Occipital lobe (tissue), 2 donors: ENCODE data around the gene ENTREP3. TPM values are rescaled to one million over a fixed set of nuclear protein-coding genes. Genes with fewer than 3 reads are reported as not detected.
"Not testable (repeated sequence)": the region's sequence is repeated elsewhere in the genome, so short reads cannot be mapped to it uniquely, and the experiment has no call there.

Source experiments
- DNase-seq: peaks from one replicate; lab custom pipeline; 2025; lab: John Stamatoyannopoulos, UW
- total RNA-seq: library from RNA; depleted of rRNA; stranded (reverse); fragments of >200 nt; gene quantifications from one replicate; pipeline ENCODE4 v1.2.3, GENCODE V29; 2014

The ENTREP3 gene, protein sequence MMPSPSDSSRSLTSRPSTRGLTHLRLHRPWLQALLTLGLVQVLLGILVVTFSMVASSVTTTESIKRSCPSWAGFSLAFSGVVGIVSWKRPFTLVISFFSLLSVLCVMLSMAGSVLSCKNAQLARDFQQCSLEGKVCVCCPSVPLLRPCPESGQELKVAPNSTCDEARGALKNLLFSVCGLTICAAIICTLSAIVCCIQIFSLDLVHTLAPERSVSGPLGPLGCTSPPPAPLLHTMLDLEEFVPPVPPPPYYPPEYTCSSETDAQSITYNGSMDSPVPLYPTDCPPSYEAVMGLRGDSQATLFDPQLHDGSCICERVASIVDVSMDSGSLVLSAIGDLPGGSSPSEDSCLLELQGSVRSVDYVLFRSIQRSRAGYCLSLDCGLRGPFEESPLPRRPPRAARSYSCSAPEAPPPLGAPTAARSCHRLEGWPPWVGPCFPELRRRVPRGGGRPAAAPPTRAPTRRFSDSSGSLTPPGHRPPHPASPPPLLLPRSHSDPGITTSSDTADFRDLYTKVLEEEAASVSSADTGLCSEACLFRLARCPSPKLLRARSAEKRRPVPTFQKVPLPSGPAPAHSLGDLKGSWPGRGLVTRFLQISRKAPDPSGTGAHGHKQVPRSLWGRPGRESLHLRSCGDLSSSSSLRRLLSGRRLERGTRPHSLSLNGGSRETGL
- 3.7 TPM for total RNA-seq

DNA sequence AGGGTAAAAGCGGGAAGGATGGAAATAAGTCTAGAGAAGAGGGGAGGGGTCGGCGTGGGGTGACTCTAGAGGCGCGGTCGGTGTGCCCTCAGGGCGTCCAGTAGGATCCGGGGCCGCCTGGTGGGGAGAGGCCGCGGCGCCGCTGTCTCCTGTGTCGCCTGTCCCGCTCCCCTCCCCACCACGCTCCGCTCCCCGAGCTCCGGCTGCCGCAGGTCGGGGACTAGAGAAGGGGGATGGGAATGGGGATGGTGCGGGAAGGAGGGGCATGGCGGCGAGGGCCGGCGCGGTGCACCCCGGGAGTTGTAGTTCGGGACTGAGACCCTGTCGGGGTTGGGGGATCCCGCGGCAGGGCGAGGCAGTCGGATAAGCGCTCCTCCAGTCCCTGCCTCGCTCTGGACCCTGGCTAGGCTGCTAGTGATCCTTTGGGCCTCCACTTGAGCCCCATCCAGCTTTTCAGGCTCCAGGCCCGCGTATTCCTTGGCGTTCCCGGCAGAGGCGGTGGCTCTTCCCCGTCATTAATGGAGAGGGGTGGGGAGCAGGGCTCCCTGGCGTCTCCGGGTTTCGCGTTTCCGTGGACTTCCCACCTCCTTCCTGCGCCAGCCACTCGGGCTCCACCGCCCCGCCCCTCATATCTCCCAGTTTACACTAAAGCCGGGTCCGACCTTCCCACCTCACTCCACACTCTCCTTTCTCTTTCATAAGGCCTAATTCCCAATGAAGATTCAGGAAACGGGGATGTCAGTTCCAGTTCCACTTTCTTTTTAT is at the start of gene ENTREP3:
TSS of gene ENTREP3 (minus strand) at position 241 of the 765 bp plus-strand sequence. CDS start 606 bp downstream, outside the sequence.
- DNase-seq = peak; percentile 82

DNA sequence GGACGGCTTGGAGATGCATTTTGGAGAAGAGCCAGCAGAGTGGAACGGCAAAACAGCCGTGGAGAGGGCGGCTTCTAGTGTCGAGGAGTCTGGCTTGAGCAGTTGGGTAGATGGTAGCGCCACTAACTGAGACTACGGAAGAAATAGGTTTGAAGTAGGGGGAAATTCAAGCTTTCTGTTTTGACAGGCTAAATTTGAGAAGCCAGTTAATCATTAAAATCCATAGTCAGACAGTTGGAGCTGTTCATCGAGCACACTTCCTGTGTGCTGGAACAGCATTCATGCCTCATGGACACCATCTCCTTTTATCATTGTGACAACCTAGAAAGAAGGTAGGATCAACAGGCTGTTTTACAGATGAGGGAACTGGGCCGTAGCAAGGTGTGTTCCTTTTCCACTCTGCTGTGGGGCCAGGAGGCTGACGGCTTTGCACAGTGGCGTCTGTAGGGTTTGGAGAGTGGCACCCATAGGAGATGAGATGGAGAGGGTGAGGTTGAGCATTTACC is 49.3 kb upstream of the ENTREP3 start:
- no peak for DNase-seq

DNA sequence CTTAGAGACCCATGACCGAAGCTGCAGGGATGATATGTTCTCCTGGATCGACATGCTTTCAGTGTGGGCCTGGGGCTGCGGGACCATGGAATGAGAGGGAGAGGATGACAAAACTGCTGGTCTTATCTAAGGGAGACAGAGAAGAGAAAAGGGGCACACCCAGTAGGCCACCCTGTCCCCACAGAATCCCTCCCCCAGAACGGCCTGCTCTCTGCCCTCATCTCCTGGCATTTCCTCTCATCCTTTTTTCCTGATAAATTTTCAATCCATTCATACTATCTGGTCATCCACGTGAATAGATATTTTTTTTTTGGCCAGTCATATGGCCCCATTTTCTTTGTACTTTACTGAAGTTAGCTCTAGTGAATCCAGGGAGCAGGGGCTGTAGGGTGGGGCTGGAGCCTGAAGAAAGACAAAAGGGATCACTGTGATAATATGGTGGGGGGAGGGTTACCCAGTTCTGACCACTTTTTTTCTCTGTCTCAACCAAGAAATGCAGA is 46.1 kb upstream of the ENTREP3 start, which contains the start of gene PKLR:
TSS of gene PKLR (minus strand) at position 97 of the 500 bp plus-strand sequence. CDS start at position 54, 43 bp downstream.
- no peak for DNase-seq

DNA sequence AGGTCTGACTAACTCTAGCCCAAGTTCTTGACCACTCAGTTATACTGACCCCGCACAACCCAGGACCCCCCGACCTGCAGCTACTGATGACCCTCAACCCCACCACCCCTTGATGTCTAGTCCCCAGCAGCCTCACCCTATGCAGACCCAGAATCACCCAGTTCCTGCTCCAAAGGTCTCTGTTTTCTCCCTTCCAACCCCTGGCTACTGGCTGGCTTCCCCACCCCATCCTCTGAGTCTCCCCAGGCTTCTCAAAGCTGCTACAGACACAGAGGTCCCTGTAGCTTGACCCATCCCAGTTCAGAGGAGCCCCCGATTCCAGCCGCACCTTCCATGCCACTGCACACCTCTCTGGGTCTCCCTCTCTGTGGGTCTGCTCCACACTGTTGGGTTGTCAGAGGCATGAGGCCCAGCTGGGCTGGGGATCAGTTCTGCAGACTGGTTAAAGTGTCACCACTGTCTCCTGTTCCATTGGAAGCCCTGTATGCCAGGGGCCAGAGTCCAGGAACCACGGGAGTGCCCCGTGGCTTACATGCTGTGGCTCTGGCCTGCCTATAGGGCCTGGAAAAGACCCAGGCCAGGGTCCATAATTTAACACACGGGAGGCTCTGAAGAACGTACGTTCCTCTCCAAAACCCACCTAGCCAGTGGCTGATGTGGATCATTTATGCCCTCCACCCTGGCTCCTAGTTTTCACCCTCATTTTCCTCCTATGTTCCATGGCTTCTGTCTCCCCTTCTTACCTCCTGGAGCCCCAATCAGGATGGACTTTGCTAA is 45.5 kb upstream of the ENTREP3 start:
- DNase-seq = no peak

DNA sequence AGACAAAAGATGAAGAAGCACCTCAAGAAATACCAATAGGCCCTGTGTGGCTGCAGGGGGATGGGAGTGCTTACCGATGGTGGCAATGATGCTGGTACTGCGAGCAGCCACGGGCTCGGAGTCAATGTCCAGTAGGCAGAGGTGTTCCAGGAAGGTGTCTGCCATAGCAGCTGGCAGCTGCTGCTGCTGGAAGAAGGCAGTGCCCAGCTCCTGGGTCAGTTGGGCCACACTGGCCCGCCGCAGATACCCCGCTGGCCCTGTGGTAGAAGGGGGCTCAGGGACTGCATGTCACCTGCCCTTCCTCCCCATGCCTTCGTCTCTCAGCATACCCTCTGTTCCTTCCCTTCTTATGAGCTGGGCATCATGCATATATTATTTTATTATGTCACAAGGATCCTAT is 44.7 kb upstream of the ENTREP3 start:
- DNase-seq = no peak

DNA sequence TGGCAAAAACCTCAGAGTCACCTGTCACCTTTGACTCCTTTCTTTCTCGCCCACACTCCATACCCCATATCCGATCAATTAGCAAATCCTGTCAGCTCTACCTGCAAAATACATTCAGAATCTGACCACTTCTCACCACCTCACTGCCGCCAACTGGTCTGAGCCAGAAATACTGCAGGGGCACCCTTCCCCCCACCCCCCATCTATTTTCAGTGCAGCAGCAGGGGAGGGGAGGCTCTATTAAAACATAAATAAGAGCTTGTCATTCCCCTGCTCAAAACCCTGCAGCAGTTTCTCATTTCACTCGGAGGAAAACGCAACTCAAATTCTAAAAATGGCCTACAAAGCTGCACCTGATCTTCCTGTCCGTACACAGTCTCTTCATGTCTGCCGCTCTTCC is 42.1 kb upstream of the ENTREP3 start:
- no peak for DNase-seq

DNA sequence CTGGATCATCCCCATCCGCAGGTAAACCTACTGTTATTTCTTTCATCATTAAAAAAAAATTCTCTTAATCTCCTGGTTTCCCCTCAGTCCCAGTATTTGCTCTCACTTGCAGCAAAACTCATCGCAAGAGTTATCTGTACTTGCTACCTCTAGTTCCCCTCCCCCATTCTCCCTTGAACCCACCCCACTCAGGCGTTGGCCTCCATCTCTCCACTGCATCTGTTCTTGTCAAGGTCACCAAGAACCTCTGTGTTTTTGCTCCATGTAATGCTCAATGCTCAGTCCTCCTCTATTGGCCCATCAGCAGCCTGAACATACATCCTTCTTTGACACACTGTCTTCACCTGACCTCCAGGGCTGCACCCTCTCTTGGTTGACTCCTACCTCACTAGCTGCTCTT is 41.4 kb upstream of the ENTREP3 start:
- no peak for DNase-seq

DNA sequence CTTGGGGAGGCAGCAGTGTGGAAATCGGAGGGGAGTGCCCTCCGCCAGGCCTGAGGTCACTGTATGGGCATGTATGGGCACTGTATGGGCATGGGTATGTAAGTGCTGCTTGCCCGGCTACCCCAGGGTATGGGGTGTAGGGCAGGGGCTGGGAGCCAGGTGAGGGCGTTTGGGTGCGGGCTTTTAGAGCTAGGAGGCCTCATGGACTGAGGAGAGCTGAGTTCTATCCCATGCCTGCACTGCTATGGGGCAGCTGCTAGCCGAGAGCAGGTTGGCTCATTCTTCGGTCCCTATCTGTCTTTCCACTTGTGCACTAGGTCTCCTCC is 40.6 kb upstream of the ENTREP3 start:
- no peak for DNase-seq

DNA sequence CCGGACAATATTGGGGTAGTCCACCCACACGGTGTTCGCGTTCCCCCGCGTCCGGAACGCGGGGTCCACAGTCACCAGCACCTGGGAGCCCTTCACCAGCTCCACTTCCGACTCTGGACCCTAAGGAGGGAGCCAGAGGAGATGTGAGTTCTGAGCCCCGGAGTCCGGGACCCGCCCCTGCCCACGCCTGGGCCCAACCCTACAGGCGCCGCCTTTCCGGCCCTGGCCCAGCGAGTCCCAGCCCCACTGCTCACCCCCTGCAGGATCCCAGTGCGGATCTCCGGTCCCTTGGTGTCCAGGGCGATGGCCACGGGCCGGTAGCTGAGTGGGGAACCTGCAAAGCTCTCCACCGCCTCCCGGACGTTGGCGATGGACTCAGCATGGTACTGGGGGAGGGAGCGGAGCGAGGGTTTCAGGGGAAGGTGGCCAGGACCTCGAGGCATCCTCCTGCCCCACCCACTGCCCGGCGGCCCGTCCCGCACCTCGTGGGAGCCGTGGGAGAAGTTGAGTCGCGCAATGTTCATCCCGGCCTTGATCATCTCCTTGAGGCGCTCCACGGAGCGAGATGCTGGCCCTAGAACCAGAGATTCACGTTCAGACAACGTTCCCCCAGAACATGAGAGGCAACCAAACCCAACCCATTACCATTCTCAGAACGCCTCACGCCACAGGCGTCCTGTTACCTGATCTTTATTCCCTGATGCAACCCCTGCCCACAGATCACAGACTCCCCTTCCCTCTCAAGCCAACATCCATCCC is 40.1 kb upstream of the ENTREP3 start:
- DNase-seq = no peak

DNA sequence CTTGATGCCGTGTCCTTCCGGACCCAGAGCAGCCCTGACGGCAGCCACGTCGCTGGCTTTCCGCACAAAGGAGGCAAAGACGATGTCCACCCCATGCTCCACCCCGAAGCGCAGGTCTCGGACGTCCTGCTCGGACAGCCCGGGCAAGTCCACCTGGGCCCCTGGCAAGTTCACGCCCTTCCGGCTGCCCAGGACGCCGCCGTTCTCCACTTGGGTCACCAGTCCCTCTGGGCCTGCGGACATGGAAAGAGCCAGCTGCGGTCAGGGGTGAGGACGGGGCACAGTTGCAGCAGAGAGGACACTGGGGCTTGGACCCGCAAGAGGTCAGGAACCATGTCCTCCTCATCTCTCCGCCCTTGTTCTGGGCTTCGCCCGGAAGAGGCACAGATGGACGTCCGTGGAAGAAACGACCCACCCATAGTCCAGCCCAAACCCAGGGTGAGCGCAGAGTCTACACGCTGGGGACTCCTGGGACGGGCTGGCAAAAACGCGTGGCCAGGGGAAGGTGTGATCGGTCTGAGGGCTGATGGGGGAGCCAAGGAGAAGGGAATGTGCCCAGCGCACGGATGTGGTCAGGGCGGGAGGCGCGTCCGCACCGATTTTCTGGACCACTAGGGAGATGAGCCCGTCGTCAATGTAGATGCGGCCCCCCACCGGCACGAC is 39.4 kb upstream of the ENTREP3 start:
- no peak for DNase-seq

DNA sequence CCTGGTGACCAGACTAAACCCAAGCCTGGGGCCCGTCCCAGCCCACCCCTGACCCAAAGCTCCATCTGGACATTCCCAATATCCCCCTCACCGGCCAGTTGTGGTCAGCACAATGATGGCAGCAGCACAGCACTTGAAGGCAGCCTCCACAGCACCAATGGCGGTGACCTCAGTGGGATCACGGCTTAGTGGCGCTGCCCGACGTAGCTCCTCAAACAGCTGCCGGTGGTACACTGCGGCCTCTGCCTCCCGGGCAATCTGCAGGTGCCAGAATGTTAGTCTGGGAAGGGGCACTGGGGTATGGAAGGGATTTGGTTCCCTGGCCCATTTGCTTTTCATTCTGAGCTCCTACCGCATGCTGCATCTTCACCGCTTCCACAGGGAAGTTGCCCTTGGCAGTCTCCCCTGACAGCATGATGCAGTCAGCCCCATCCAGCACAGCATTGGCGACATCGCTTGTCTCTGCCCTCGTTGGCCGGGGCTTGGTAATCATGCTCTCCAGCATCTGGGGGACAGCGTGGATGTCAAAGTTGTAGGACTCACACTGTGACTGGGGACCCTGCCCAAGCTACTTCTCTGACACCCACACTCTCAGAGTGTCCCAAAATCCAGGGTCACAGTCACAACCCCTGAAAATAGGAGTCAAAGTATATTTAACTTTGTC is 37.9 kb upstream of the ENTREP3 start:
- DNase-seq = no peak

DNA sequence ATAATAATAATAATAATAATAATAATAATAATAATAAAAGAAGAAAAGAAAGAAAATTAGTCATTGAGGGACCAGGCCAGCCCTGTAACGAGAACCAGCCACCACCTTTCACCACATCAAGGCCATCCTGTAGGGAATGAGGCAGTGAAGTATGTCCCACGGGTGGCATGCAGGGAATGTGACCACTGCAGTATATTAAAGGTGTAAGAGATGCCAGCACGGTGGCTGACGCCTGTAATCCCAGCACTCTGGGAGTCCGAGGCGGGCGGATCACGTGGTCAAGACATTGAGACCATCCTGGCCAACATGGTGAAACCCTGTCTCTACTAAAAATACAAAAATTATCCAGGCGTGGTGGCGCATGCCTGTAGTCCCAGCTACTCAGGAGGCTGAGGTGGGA is 35.7 kb upstream of the ENTREP3 start:
- not testable (repeated sequence) for DNase-seq

DNA sequence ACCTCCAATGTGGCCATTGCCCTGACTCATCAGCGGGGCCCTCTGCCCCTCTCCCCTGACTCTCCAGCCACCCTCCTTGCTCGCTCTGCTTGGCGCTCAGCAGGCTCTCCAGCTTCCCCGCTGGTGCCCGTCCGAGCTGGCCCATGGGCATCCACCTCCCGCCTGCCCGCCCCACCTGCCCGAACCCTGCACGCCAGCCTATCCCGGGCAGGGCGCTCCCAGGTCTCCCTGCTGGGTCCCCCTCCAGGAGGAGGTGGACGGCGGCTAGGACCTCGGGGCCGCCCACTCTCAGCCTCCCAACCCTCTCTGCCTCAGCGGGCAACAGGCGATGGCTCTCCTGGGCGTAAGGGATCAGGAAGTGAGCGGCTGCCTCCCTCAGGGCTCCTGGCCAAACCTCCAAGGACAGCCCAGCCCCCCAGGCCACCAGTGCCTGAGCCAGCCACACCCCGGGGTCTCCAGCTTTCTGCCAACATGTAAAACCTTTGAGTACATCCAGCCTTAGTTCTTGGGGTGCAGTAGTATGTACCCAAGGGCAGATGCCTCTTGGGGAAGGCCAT is 32.8 kb upstream of the ENTREP3 start:
- no peak for DNase-seq

DNA sequence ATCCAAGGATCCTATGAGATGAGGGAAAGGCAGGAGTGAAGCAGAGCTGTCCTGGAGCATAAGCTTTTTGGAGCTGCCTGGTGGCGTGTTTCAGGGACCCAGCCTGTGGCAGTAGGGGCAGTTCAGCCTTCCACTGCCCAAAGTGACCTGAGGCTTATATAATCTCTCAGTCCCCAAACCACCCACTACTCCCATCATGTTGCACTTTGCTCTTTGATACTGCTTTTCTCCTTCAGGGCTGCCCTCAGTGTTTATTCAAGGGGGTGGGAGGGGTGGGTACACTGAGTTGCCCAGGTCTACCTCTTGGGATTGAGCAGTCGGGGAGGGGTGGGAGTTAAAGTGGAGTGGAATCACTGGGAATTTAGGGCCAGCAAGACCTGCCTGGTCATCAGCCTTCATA is 31.3 kb upstream of the ENTREP3 start:
- no peak for DNase-seq

DNA sequence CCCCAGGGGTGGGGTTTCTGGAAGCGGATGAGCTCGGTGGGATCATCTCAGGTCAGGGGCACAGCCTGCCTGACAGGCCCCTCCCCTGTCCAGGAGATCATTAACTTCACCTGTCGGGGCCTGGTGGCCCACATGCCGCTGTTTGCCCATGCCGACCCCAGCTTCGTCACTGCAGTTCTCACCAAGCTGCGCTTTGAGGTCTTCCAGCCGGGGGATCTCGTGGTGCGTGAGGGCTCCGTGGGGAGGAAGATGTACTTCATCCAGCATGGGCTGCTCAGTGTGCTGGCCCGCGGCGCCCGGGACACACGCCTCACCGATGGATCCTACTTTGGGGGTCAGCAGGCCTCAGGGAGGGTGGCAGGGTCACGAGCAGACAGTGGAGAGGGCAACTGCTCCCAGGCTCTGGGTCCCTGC is 30.4 kb upstream of the ENTREP3 start:
- DNase-seq = no peak

DNA sequence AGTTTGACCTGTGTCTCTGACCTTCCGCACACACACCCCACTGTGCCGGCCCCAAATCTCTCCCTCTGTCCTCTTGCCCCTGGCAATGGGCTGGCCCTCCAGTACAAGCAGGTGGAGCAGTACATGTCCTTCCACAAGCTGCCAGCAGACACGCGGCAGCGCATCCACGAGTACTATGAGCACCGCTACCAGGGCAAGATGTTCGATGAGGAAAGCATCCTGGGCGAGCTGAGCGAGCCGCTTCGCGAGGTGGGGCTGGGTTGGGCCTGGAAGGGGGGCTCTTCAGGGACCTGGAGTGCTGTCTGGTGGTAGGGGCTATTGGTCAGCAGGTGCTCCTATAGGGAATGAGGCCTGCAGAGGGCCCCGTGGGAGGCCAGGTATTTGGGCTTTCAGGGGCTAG is 29.8 kb upstream of the ENTREP3 start:
- DNase-seq = no peak

DNA sequence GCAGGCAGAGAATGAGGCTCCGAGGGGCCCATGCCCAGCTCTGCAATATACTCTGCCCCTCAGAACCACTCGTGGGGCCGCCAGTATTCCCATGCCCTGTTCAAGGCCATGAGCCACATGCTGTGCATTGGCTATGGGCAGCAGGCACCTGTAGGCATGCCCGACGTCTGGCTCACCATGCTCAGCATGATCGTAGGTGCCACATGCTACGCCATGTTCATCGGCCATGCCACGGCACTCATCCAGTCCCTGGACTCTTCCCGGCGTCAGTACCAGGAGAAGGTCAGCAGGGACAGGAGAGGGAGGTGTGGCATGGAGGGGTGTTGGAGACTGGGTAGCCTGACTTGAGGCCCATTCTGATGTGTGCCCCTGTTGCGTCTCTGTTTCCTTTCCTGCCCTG is 29.2 kb upstream of the ENTREP3 start:
- DNase-seq = no peak

DNA sequence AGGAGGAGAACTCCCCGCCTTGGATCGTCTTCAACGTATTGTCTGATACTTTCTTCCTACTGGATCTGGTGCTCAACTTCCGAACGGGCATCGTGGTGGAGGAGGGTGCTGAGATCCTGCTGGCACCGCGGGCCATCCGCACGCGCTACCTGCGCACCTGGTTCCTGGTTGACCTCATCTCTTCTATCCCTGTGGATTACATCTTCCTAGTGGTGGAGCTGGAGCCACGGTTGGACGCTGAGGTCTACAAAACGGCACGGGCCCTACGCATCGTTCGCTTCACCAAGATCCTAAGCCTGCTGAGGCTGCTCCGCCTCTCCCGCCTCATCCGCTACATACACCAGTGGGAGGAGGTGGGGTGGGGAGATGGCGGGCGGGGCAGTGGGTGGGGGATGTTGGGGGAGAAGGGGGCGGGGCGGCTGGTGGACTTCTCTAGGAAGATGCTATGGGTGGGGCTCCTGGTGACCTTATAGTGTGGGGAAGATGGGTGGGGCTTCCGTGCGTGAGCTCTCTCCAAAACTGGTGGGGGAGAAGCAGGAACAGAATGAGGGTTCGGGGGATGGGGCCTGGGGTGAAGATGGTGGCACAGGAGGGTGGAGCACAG is 27.3 kb upstream of the ENTREP3 start:
- no peak for DNase-seq
